Spleen (tissue), 11 donors: Measurements from ENCODE around the gene ZNF70. TPM values are rescaled to one million over a fixed set of nuclear protein-coding genes. Genes with fewer than 3 reads are reported as not detected.

ENCODE experiments used
- DNase-seq: peaks from one replicate; pipeline ENCODE4 v3.0.0-alpha.2; 2020
- H3K27ac ChIP-seq, 8 donors: fragments of 200-600 bp; sonication (generic) in 7 of 8; 1 replicate in 4 of 8; 2 replicates in 4 of 8; pipeline versions ENCODE4 v1.5.0 to v1.8.0; 2016 to 2021; ENCODE audit warnings: inconsistent platforms in 4 of 8, mild to moderate bottlenecking in 4 of 8, moderate library complexity in 1 of 8
- H3K27me3 ChIP-seq, 7 donors: fragments of 200-600 bp; sonication (generic) in 6 of 7; replicated peaks in 1 of 7; 1 replicate in 4 of 7; 2 replicates in 3 of 7; pipeline versions ENCODE4 v1.5.0 to v1.8.0; 2016 to 2021; ENCODE audit warnings: inconsistent platforms in 3 of 7, mild to moderate bottlenecking in 1 of 7
- H3K36me3 ChIP-seq, 6 donors: fragments of 200-600 bp; sonication (generic) in 5 of 6; 1 replicate in 4 of 6; 2 replicates in 2 of 6; pipeline versions ENCODE4 v1.5.0 to v1.8.0; 2016 to 2021; ENCODE audit warnings: inconsistent platforms in 2 of 6
- H3K4me1 ChIP-seq, 6 donors: fragments of 200-600 bp; sonication (generic) in 5 of 6; 1 replicate in 3 of 6; 2 replicates in 3 of 6; pipeline versions ENCODE4 v1.5.0 to v1.8.0; 2016 to 2021; ENCODE audit warnings: inconsistent platforms in 3 of 6
- H3K4me3 ChIP-seq, 8 donors: fragments of 200-600 bp; sonication (generic) in 7 of 8; 1 replicate in 4 of 8; 2 replicates in 4 of 8; pipeline versions ENCODE4 v1.5.0 to v1.8.0; 2016 to 2021; ENCODE audit warnings: inconsistent platforms in 4 of 8, mild to moderate bottlenecking in 4 of 8, moderate library complexity in 2 of 8
- H3K9me3 ChIP-seq, 8 donors: fragments of 200-600 bp; sonication (generic) in 7 of 8; 1 replicate in 4 of 8; 2 replicates in 4 of 8; pipeline versions ENCODE4 v1.5.0 to v1.8.0; 2016 to 2021; ENCODE audit warnings: inconsistent platforms in 4 of 8
- CTCF ChIP-seq, 11 experiments: fragments of 200-600 bp in 7 of 11; fragments of 450-650 bp in 4 of 11; sonication (generic) in 4 of 11; IDR thresholded peaks in 8 of 11; conservative IDR thresholded peaks in 3 of 11; 1 replicate in 7 of 11; 2 replicates in 4 of 11; pipeline versions ENCODE4 v1.4.0 to v1.8.0; 2016 to 2021; ENCODE audit warnings: antibody characterized with exemption in 11 of 11, inconsistent platforms in 4 of 11, mild to moderate bottlenecking in 1 of 11
- POLR2A ChIP-seq, 3 donors: fragments of 450-650 bp; IDR thresholded peaks; one replicate each; pipeline ENCODE4 v1.5.1; 2017; ENCODE audit warnings: antibody characterized with exemption in 3 of 3, mild to moderate bottlenecking in 1 of 3
- POLR2AphosphoS5 ChIP-seq, 3 donors: sonication (generic); formaldehyde crosslinking; IDR thresholded peaks; one replicate each; pipeline ENCODE4 v1.5.1; 2017; ENCODE audit warnings: antibody characterized with exemption in 3 of 3
- WGBS, 5 donors: extraction: QIAGEN DNeasy Blood & Tissue Kit in 3 of 5; methylation state at CpG; one replicate each; pipeline versions ENCODE4 v1.1.5 to v1.1.7; 2013 to 2018; 5-methylcytosine and 5-hydroxymethylcytosine counted together
- intact Hi-C: fragments of 100-400 bp; cut with DNase I; formaldehyde crosslinking; loops from one replicate; pipeline ENCODE4 v1.15.0; 2023; ENCODE audit warnings: low total_unique reads
- polyA plus RNA-seq, 3 donors: library from polyadenylated mRNA; stranded (reverse); fragments of 200-250 nt; gene quantifications; one replicate each; pipeline ENCODE4 v1.2.1, GENCODE V29; 2013
- total RNA-seq, 7 donors: library from RNA; depleted of rRNA in 3 of 7; stranded (reverse); fragments of >200 nt in 3 of 7; fragmentation: NEBNext Ultra II Directional in 4 of 7; extraction: Animal tissue kit (Norgen Biotek cat#: 25700) in 4 of 7; gene quantifications; one replicate each; pipeline versions ENCODE4 v1.1.0 to v1.2.1, GENCODE V29; 2016 to 2021
- donor health status: healthy with polysubstance abuse.
- donor health status: DM: no; HTN: no; CAD: no; lungs with moderate emphysema.
- donor health status: DM: no; HTN: no; CAD: no.
- donor health status: Bipolar disorder and iron deficiency.
- donor health status: healthy.
- donor health status: DM: no; HTN: no; CAD: no.
- donor health status: DM: yes; HTN: yes; CAD: no.

ZNF70 gene
- total and polyA plus RNA-seq, 10 donors: 0.55 to 7.4 (median 5.6) TPM

DNA sequence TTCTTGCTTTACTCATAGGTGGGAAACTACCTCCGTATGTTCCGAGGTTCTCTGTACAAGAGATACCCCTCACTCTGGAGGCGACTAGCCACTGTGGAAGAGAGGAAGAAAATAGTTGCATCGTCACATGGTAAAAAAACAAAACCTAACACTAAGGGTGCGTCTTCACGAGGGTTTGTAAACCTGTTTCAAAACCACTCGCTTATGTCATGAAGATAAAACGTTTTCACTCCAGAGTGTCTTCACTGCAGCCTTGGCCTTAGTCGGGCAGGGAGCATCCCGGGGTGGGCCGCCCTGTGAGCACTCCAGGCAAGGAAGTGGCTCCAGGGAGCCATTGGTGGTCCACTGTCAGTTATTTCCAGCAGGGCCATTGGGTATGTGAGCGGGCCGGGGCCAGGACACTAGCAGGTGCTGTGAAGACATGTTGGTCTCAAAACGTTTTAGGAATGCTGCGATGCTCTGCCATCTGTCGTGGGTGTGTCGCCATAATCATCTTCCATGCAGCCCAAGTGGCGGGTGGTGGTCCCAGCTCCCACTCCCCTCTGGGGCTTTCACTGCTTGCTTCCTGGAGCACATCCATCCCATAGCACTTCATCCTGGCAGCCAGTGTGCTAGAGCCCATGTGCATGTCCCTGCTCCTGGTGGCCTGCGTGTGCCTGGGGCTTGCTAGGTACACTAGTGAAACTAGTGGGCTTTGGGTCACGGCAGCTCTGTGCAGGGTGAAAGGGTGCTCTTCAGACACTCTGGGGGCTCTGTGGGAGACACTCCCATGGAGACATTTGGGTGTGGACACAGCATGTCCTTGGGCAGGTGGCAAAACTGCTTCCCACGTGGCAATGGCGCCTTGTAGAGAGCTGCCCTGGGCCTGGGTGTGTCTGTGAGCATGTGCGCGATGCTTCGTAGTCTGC is 41.1 kb upstream of the ZNF70 start:
- Histone ChIP-seq H3K27me3 (no peaks in the 10 kb centered on the region), H3K9me3 (no peaks in the 10 kb centered on the region), H3K36me3 (peaks cover 0 to 80% (median 53%) of the 10 kb centered on the region in 6 donors), H3K27ac (no peak overlapping the region), H3K4me1 (peaks cover 18 to 56% (median 34%) of the 10 kb centered on the region in 6 donors), H3K4me3 (no peak overlapping the region)
- peak; percentile 58 for DNase-seq
- intact Hi-C loops: no loop called here
- no peak for TF ChIP-seq POLR2AphosphoS5 (IDR thresholded peaks at IDR 0.05)
- no peak for TF ChIP-seq POLR2A (IDR thresholded peaks at IDR 0.05)
- no peak for TF ChIP-seq CTCF (IDR thresholded peaks at IDR 0.05 in 8 of 11, conservative IDR thresholded peaks at IDR 0.05 in 3 of 11)
- 86 to 91% (median 88%) methylated on average over 17 to 25 of the region's 25 CpGs for WGBS, 5 donors

DNA sequence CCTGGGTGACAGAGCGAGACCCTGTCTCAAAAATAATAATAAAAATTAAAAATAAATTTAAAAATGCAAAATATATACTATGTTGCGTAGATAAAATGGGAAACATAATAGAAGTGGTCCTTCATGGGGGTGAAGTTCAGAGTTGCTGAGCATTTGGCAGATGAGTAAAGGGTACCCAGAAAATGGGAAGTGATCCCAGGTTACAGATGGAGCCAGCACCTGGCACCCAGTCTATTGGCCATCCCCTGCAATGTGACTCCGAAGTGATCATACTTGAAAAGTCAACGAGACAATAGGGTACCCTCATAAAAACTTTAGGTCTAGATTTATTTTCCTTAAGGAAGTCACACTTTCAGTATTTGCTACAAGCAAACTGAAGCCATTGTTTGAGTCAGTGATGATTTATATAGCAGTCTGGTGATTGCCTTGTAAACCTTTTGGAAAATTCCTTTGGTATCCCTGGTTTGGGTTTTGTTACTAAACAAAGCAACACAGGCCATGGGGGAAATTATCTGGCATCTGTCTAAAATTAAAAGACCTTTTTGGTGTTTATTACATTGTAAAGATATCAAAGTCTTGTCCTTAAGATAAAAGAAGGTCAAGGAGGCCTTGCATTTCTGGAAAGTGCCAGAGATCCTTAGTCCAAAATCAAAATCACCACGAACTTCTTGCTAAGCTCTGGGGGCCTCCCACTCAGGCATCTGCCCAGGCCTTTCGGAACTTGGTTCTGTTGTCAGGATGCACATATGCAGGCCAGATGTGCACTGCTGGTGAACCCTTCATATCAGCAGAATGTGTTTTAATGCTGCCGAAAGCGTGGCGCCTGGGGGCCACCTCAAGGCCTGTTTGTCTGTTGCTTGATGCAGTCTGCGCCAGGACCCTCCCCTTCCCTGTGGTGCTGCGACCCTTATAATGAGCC is 40.2 kb upstream of the ZNF70 start:
- Histone ChIP-seq H3K4me3 (no peak overlapping the region), H3K4me1 (peaks cover 18 to 63% (median 41%) of the 10 kb centered on the region in 6 donors), H3K27me3 (no peaks in the 10 kb centered on the region), H3K27ac (no peak overlapping the region), H3K9me3 (no peaks in the 10 kb centered on the region), H3K36me3 (peaks cover 0 to 71% (median 46%) of the 10 kb centered on the region in 6 donors)
- DNase-seq: peak; percentile 51
- 79 to 89% (median 84%) methylated on average over 11 of the region's 11 CpGs for WGBS, 5 donors
- intact Hi-C loops: no loop called here
- TF ChIP-seq POLR2AphosphoS5 (IDR thresholded peaks at IDR 0.05) (no peak), CTCF (IDR thresholded peaks at IDR 0.05 in 8 of 11, conservative IDR thresholded peaks at IDR 0.05 in 3 of 11) (no peak), POLR2A (IDR thresholded peaks at IDR 0.05) (no peak)

DNA sequence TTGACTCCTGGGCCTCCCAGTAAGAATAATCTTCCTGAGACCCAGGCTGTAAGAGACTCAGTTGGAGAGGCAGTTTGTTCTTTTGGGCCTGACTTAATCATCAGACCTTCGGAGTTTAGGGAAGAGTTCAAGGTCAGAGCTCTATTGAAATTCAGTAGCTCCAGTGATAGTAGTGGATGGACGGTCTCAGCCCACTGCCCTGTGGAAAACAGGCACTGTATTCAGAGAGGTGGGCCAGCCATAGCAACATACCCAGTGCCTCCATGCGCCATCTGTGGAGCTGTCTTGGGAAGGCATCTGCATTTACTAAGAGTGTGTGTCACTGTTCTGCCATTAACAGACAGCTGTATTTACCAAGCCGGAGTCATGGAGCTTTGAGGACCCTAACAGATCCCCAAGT is 38.7 kb upstream of the ZNF70 start:
- H3K27ac ChIP-seq: no peak overlapping the region
- 85 to 89% (median 88%) methylated on average over 3 to 4 of the region's 4 CpGs for WGBS, 5 donors

More for the DNA sequence above, 38.7 kb upstream of the ZNF70 start:
- Histone ChIP-seq H3K4me1 (peaks cover 18 to 74% (median 42%) of the 10 kb centered on the region in 6 donors), H3K9me3 (no peaks in the 10 kb centered on the region), H3K36me3 (peaks cover 0 to 57% (median 32%) of the 10 kb centered on the region in 6 donors), H3K4me3 (no peak overlapping the region), H3K27me3 (no peaks in the 10 kb centered on the region)
- peak; percentile 24 for DNase-seq
- TF ChIP-seq POLR2A (IDR thresholded peaks at IDR 0.05) (no peak), CTCF (IDR thresholded peaks at IDR 0.05 in 8 of 11, conservative IDR thresholded peaks at IDR 0.05 in 3 of 11) (no peak), POLR2AphosphoS5 (IDR thresholded peaks at IDR 0.05) (no peak)
- intact Hi-C loops: loop anchor here (5.0 kb wide), 1 partner anchor 72 kb away; no protein-coding TSS in a partner anchor
